HepG2 (cell line): ENCODE data around the gene PRXL2A. TPM values are rescaled to one million over a fixed set of nuclear protein-coding genes. Genes with fewer than 3 reads are reported as not detected.

Experiments
- ATAC-seq: fragments of 200-7000 bp; cut with Tn5 transposase; 3 replicates; pipeline ENCODE4 v1.9.1; 2020; ENCODE audit warnings: mild to moderate bottlenecking, moderate library complexity
- BruUV-seq: library from RNA; stranded (reverse); fragments of 400-500 nt; replicated peaks from 2 replicates; lab custom pipeline; 2021; lab: Mats Ljungman, UMichigan
- CTCF ChIA-PET: fragments of 300-600 bp; formaldehyde crosslinking; extraction: SDS; loops from one replicate; lab custom pipeline; 2021; ENCODE audit warnings: low total read pairs, inconsistent platforms, low intra/inter-chr PET ratio; lab: Yijun Ruan, JAX
- POLR2A ChIA-PET: fragments of 350-600 bp; sonication (Branson Sonifier 250); formaldehyde crosslinking; loops from one replicate; lab custom pipeline; 2020; ENCODE audit warnings: antibody characterized with exemption, inconsistent platforms; lab: Yijun Ruan, JAX
- DNase-seq: peaks from one replicate; pipeline ENCODE4 v3.0.0-alpha.2; 2015; ENCODE audit warnings: low spot score
- FAIRE-seq: peaks from 3 replicates; lab custom pipeline; 2011; peaks lifted over from hg19 to GRCh38; lab: Jason Lieb, UNC
- H2AFZ ChIP-seq: one replicate; pipeline ENCODE4 v1.6.1; 2011; ENCODE audit warnings: low read length, inconsistent platforms
- H3K27ac ChIP-seq: fragments of 300-600 bp; 3 replicates; pipeline ENCODE4 v1.8.0; 2011; ENCODE audit warnings: mixed run types, mild to moderate bottlenecking, mixed read lengths, low read length, inconsistent platforms; ENCODE audit not compliant: insufficient read depth; ENCODE audit errors: extremely low read length
- H3K27me3 ChIP-seq, 2 experiments: fragments of 200-600 bp in 1 of 2; 2 replicates in 1 of 2; 3 replicates in 1 of 2; pipeline versions ENCODE4 v1.6.0 to v1.8.0; 2011; ENCODE audit warnings: low read length in 2 of 2, mild to moderate bottlenecking in 2 of 2, moderate library complexity in 2 of 2, inconsistent platforms in 1 of 2; ENCODE audit not compliant: insufficient read depth in 2 of 2, control insufficient read depth in 1 of 2
- H3K36me3 ChIP-seq, 2 experiments: fragments of 200-600 bp in 1 of 2; replicated peaks in 1 of 2; 2 replicates in 1 of 2; 3 replicates in 1 of 2; pipeline versions ENCODE4 v1.5.1 to v1.8.0; 2011; ENCODE audit warnings: low read length in 2 of 2, inconsistent platforms in 1 of 2; ENCODE audit not compliant: insufficient read depth in 2 of 2, control insufficient read depth in 1 of 2
- H3K4me1 ChIP-seq: 2 replicates; pipeline ENCODE4 v1.5.1; 2012; ENCODE audit warnings: low read length, inconsistent platforms; ENCODE audit not compliant: insufficient read depth
- H3K4me2 ChIP-seq: 2 replicates; pipeline ENCODE4 v1.6.0; 2011; ENCODE audit warnings: low read depth, low read length, inconsistent platforms
- H3K4me3 ChIP-seq, 3 experiments: fragments of 200-600 bp in 1 of 3; sonication (generic), shearing (Covaris generic) in 1 of 3; replicated peaks in 1 of 3; 2 replicates each; pipeline ENCODE4 v1.5.1; 2011 to 2016; ENCODE audit warnings: low read length in 3 of 3, inconsistent platforms in 2 of 3, low read depth in 2 of 3, mild to moderate bottlenecking in 2 of 3, control low read depth in 1 of 3, mixed read lengths in 1 of 3; ENCODE audit not compliant: insufficient read depth in 1 of 3
- H3K79me2 ChIP-seq: one replicate; pipeline ENCODE4 v1.6.1; 2011; ENCODE audit warnings: low read length, inconsistent platforms; ENCODE audit not compliant: insufficient read depth
- H3K9ac ChIP-seq: 2 replicates; pipeline ENCODE4 v1.6.0; 2011; ENCODE audit warnings: mild to moderate bottlenecking, low read depth, low read length, inconsistent platforms; ENCODE audit not compliant: insufficient read depth
- H3K9me3 ChIP-seq: 2 replicates; pipeline ENCODE4 v1.5.1; 2012; ENCODE audit warnings: mild to moderate bottlenecking, low read length
- H4K20me1 ChIP-seq: 2 replicates; pipeline ENCODE4 v1.6.0; 2011; ENCODE audit warnings: inconsistent platforms, mild to moderate bottlenecking, low read length, moderate library complexity; ENCODE audit not compliant: insufficient read depth
- DMAP1 ChIP-seq: IDR thresholded peaks from 2 replicates; pipeline ENCODE4 v1.6.1; 2016
- EP300 ChIP-seq, 3 experiments: sonication (generic) in 1 of 3; formaldehyde crosslinking in 1 of 3; IDR thresholded peaks; 2 replicates each; pipeline versions ENCODE4 v1.5.1 to v1.6.1; 2011 to 2020; ENCODE audit warnings: low read depth in 2 of 3, low read length in 2 of 3, borderline replicate concordance in 1 of 3, improper control_type of control experiment in 1 of 3, mild to moderate bottlenecking in 1 of 3, missing genetic modification reagents in 1 of 3, moderate library complexity in 1 of 3
- HNF4A ChIP-seq: sonication (generic); formaldehyde crosslinking; IDR thresholded peaks from 2 replicates; pipeline ENCODE4 v1.4.0; 2020; ENCODE audit warnings: missing genetic modification reagents
- HNF4G ChIP-seq, 2 experiments: sonication (generic) in 1 of 2; formaldehyde crosslinking in 1 of 2; IDR thresholded peaks; 2 replicates each; pipeline versions ENCODE4 v1.4.0 to v1.6.1; 2011 to 2020; ENCODE audit warnings: borderline replicate concordance in 2 of 2, low read depth in 2 of 2, mild to moderate bottlenecking in 2 of 2, low read length in 1 of 2, missing genetic modification reagents in 1 of 2, moderate library complexity in 1 of 2
- JARID2 ChIP-seq: sonication (generic); formaldehyde crosslinking; IDR thresholded peaks from 2 replicates; pipeline ENCODE4 v1.8.1; 2023; ENCODE audit warnings: missing genetic modification reagents, inconsistent platforms; ENCODE audit not compliant: insufficient replicate concordance
- MAFG ChIP-seq: sonication (generic); formaldehyde crosslinking; IDR thresholded peaks from 2 replicates; pipeline ENCODE4 v1.5.1; 2020; ENCODE audit warnings: mild to moderate bottlenecking, missing genetic modification reagents
- NR2C2 ChIP-seq: sonication (generic); formaldehyde crosslinking; IDR thresholded peaks from 2 replicates; pipeline ENCODE4 v1.4.0; 2020; ENCODE audit warnings: missing genetic modification reagents, mild to moderate bottlenecking, moderate library complexity, borderline replicate concordance
- ZFP37 ChIP-seq: sonication (generic); formaldehyde crosslinking; IDR thresholded peaks from 2 replicates; pipeline ENCODE4 v1.4.0; 2020; ENCODE audit warnings: missing genetic modification reagents, borderline replicate concordance
- ZNF205 ChIP-seq: IDR thresholded peaks from 2 replicates; pipeline ENCODE4 v1.6.1; 2018; ENCODE audit warnings: missing biosample characterization, missing genetic modification reagents
- ZNF629 ChIP-seq: sonication (generic); formaldehyde crosslinking; conservative IDR thresholded peaks from 2 replicates; pipeline ENCODE4 v1.5.0; 2020; ENCODE audit warnings: missing genetic modification reagents
- ZNF713 ChIP-seq: sonication (generic); formaldehyde crosslinking; IDR thresholded peaks from 2 replicates; pipeline ENCODE4 v1.4.0; 2020; ENCODE audit warnings: mild to moderate bottlenecking, missing genetic modification reagents
- WGBS: methylation state at CpG from one replicate; pipeline ENCODE4 v1.1.6; 2017; ENCODE audit warnings: low lambda C conversion rate; 5-methylcytosine and 5-hydroxymethylcytosine counted together
- in situ Hi-C: cut with HindIII; loops from 2 replicates; pipeline ENCODE4 v1.10.0; 2017; ENCODE audit warnings: low pct_unique_long_range_greater_than_20kb; ENCODE audit not compliant: extremely low pct_ligation_motif_present
- intact Hi-C: fragments of 100-400 bp; cut with micrococcal nuclease; formaldehyde crosslinking; loops from one replicate; pipeline ENCODE4 v1.10.0; 2022; ENCODE audit not compliant: unreplicated experiment
- polyA plus RNA-seq, 8 experiments: library from polyadenylated mRNA; depleted of rRNA in 3 of 8; stranded (reverse) in 7 of 8; unstranded in 1 of 8; fragments of >200 nt; fragmentation: Illumina TruSeq in 4 of 8; extraction: Trizol in 4 of 8; gene quantifications; 2 replicates each; pipeline versions ENCODE4 v1.2.1 to v1.2.3, GENCODE V29; 2011 to 2016; ENCODE audit warnings: low read depth in 4 of 8, missing spikeins in 1 of 8, mixed read lengths in 1 of 8; ENCODE audit not compliant: insufficient read depth in 1 of 8
- total RNA-seq, 5 experiments: library from RNA; depleted of rRNA; stranded (reverse); fragments of >200 nt; fragmentation: Illumina TruSeq; extraction: Trizol; gene quantifications; 2 replicates each; pipeline ENCODE4 v1.2.3, GENCODE V29; 2016; ENCODE audit warnings: low read depth in 1 of 5
- TF ChIP-seq, protein P1 (sequence below): sonication (generic); formaldehyde crosslinking; IDR thresholded peaks from 2 replicates; pipeline ENCODE4 v1.4.0; 2020; ENCODE audit warnings: mild to moderate bottlenecking, missing genetic modification reagents
- TF ChIP-seq, protein P2 (sequence below): fragments of 450-650 bp; IDR thresholded peaks from 2 replicates; pipeline ENCODE4 v1.6.1; 2017; ENCODE audit warnings: mild to moderate bottlenecking
- TF ChIP-seq, protein P3 (sequence below): sonication (generic); formaldehyde crosslinking; IDR thresholded peaks from 2 replicates; pipeline ENCODE4 v1.4.0; 2020; ENCODE audit warnings: missing genetic modification reagents, borderline replicate concordance

The PRXL2A gene
- total and polyA plus RNA-seq, 2 of the 13 experiments (the other 11 are each of a cell fraction or from before 2014, with no cell fraction given), result 43.9 to 79.9 TPM

DNA sequence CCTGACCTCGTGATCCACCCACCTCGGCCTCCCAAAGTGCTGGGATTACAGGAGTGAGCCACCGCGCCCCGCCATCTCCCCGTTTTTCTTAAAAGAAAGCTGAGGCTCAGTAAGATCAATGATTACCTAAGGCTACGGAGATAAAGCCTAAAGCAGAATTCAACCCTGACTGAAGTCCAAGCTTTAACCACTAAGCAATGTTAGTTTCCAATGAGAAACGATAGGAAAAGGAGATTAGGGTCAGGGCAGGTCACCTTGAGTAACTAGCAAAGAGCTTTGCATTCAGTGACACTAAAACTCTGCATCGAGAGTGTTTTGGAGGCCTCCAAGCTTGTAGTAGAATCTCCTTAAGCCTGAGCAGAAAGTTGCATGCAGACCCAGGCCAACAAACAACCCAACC is 17.6 kb upstream of the PRXL2A start:
- CTCF ChIA-PET, result no interaction called here

More for the DNA sequence above, 17.6 kb upstream of the PRXL2A start:
- H3K4me3 ChIP-seq, result no peak overlapping the region
- POLR2A ChIA-PET, result interaction anchor here (0.6 to 2.6 kb wide), 6 partner anchors 8 to 109 kb away, joined by 3 to 26 read pairs (median 4); partner anchors contain the start of gene PRXL2A
- H3K36me3 ChIP-seq, result no peaks in the 10 kb centered on the region
- no peak overlapping the region for H3K27ac ChIP-seq
- H3K4me2 ChIP-seq, result peak overlapping the region; percentile 72
- no peak for FAIRE-seq
- H2AFZ ChIP-seq, result no peak overlapping the region
- H4K20me1 ChIP-seq, result no peaks in the 10 kb centered on the region
- H3K27me3 ChIP-seq, result peaks cover 2 to 3% of the 10 kb centered on the region in 2 experiments; a peak in 2 of 5 replicates
- no peak overlapping the region for H3K9ac ChIP-seq
- TF ChIP-seq NR2C2 (CRISPR knock-in tag), result peak; percentile 16; the same call in 1 of the 2 replicates
- TF ChIP-seq, protein P1, sequence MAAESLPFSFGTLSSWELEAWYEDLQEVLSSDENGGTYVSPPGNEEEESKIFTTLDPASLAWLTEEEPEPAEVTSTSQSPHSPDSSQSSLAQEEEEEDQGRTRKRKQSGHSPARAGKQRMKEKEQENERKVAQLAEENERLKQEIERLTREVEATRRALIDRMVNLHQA (CRISPR knock-in tag), result no peak
- TF ChIP-seq JARID2, result no peak
- TF ChIP-seq MAFG, result no peak
- TF ChIP-seq, protein P2, sequence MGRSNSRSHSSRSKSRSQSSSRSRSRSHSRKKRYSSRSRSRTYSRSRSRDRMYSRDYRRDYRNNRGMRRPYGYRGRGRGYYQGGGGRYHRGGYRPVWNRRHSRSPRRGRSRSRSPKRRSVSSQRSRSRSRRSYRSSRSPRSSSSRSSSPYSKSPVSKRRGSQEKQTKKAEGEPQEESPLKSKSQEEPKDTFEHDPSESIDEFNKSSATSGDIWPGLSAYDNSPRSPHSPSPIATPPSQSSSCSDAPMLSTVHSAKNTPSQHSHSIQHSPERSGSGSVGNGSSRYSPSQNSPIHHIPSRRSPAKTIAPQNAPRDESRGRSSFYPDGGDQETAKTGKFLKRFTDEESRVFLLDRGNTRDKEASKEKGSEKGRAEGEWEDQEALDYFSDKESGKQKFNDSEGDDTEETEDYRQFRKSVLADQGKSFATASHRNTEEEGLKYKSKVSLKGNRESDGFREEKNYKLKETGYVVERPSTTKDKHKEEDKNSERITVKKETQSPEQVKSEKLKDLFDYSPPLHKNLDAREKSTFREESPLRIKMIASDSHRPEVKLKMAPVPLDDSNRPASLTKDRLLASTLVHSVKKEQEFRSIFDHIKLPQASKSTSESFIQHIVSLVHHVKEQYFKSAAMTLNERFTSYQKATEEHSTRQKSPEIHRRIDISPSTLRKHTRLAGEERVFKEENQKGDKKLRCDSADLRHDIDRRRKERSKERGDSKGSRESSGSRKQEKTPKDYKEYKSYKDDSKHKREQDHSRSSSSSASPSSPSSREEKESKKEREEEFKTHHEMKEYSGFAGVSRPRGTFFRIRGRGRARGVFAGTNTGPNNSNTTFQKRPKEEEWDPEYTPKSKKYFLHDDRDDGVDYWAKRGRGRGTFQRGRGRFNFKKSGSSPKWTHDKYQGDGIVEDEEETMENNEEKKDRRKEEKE, result no peak
- TF ChIP-seq ZNF713, result no peak
- TF ChIP-seq EP300 (IDR thresholded peaks at IDR 0.05; ENCODE audit: low read depth in 2 of 2, low read length in 2 of 2), result peak in 1 of 2 experiments; percentile 27; a peak in 1 of 4 replicates
- no peak for TF ChIP-seq EP300 (CRISPR knock-in tag; IDR thresholded peaks at IDR 0.05; ENCODE audit: borderline replicate concordance)
- no peak for TF ChIP-seq ZNF205
- TF ChIP-seq DMAP1, result no peak
- TF ChIP-seq, protein P3, sequence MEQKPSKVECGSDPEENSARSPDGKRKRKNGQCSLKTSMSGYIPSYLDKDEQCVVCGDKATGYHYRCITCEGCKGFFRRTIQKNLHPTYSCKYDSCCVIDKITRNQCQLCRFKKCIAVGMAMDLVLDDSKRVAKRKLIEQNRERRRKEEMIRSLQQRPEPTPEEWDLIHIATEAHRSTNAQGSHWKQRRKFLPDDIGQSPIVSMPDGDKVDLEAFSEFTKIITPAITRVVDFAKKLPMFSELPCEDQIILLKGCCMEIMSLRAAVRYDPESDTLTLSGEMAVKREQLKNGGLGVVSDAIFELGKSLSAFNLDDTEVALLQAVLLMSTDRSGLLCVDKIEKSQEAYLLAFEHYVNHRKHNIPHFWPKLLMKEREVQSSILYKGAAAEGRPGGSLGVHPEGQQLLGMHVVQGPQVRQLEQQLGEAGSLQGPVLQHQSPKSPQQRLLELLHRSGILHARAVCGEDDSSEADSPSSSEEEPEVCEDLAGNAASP (CRISPR knock-in tag), result peak; percentile 79; the same call in 1 of the 2 replicates
- TF ChIP-seq HNF4A (CRISPR knock-in tag), result peak; percentile 70
- TF ChIP-seq HNF4G (IDR thresholded peaks at IDR 0.05; ENCODE audit: borderline replicate concordance, low read depth, low read length), result peak; percentile 50; the same call in 1 of the 2 replicates
- TF ChIP-seq HNF4G (CRISPR knock-in tag; IDR thresholded peaks at IDR 0.05; ENCODE audit: borderline replicate concordance, low read depth), result no peak
- no peak for TF ChIP-seq ZFP37
- TF ChIP-seq ZNF629 (CRISPR knock-in tag), result 0 out of 2 replicates have a peak, but pooled peaks have one; percentile 24
- TF ChIP-seq, all 625 proteins: peak for 6
- in situ Hi-C loops (no loop called here), intact Hi-C loops (no loop called here)
- Histone ChIP-seq H3K4me1 (peaks cover 33% of the 10 kb centered on the region), H3K79me2 (no peaks in the 10 kb centered on the region), H3K9me3 (no peaks in the 10 kb centered on the region)
- 6% methylated on average over 9 of the region's 9 CpGs for WGBS
- DNase-seq (no peak), ATAC-seq (peak; percentile 58)
- BruUV-seq, result no TSS peak
